ENCODE results near the gene GALT. TPM values are rescaled to one million over a fixed set of nuclear protein-coding genes. Genes with fewer than 3 reads are reported as not detected.
A peak's percentile ranks its signal among the peaks of the same experiment; 100 is the strongest.

The GALT gene
- polyA plus RNA-seq (ENCODE audit: insufficient read length in 10 of 10): 10 to 100 TPM; 28.2 to 48.1 (median 33.9) TPM
- long read RNA-seq, donor 1, partial matches to known transcripts: 0 of 5 reads
- long read RNA-seq, donor 1, other reads (novel, unspliced or antisense): 0 of 5 reads
- long read RNA-seq, donor 2, partial matches to known transcripts: 0 of 6 reads
- long read RNA-seq, donor 2, other reads (novel, unspliced or antisense): 0 of 6 reads
- long read RNA-seq, donor 3: 0 reads
- long read RNA-seq, donor 4, partial matches to known transcripts: 0 of 2 reads
- long read RNA-seq, donor 4, other reads (novel, unspliced or antisense): 0 of 2 reads
- long read RNA-seq, donor 5, partial matches to known transcripts: 0 of 4 reads
- long read RNA-seq, donor 5, other reads (novel, unspliced or antisense): 0 of 4 reads
- long read RNA-seq, donor 6, partial matches to known transcripts: 0 of 5 reads
- long read RNA-seq, donor 6, other reads (novel, unspliced or antisense): 0 of 5 reads
- long read RNA-seq, donor 7, partial matches to known transcripts: 0 of 5 reads
- long read RNA-seq, donor 7, other reads (novel, unspliced or antisense): 0 of 5 reads
- long read RNA-seq, donor 8, partial matches to known transcripts: 0 of 4 reads
- long read RNA-seq, donor 8, other reads (novel, unspliced or antisense): 0 of 4 reads
- long read RNA-seq, donor 9: 0 reads

GRCh38 chr9:34646211-34647083 lies at the start of gene GALT:
Gene GALT (plus strand): TSS chr9:34646675. CDS start chr9:34646705, 30 bp downstream.
- peak; percentile 88 to 95 (median 88) for DNase-seq

GRCh38 chr9:34599546-34599945 lies 46.9 kb upstream of the GALT start:
- no peak for DNase-seq

- no peak for DNase-seq
These were observed 45.6 kb upstream of the GALT start for GRCh38 chr9:34600908-34601307.

- no peak for DNase-seq
These were observed 44.4 kb upstream of the GALT start for GRCh38 chr9:34601937-34602573.

- peak; percentile 71 to 90 (median 82) for DNase-seq
These were observed 42.8 kb upstream of the GALT start for GRCh38 chr9:34603610-34604231.

GRCh38 chr9:34606190-34606589 lies 40.3 kb upstream of the GALT start:
- no peak for DNase-seq

- DNase-seq: no peak
These were observed 39.6 kb upstream of the GALT start for GRCh38 chr9:34606905-34607304.

GRCh38 chr9:34607331-34607730 lies 39.1 kb upstream of the GALT start:
- no peak for DNase-seq

GRCh38 chr9:34610434-34611206 lies 35.9 kb upstream of the GALT start:
- no peak for DNase-seq

GRCh38 chr9:34611251-34611810 lies 35.1 kb upstream of the GALT start:
- peak in 1 of 3 donors; percentile 23 for DNase-seq

- peak; percentile 87 to 97 (median 94) for DNase-seq
These were observed 34.4 kb upstream of the GALT start, which contains the start of gene RPP25L for GRCh38 chr9:34611811-34612787. Gene RPP25L (minus strand): TSS chr9:34612097. CDS start chr9:34611296, 801 bp downstream.

GRCh38 chr9:34612788-34613390 lies 33.6 kb upstream of the GALT start:
- DNase-seq: peak; percentile 74 to 91 (median 83)

- DNase-seq: no peak
These were observed 31.3 kb upstream of the GALT start for GRCh38 chr9:34615132-34615531.

GRCh38 chr9:34620061-34620994 lies 26.1 kb upstream of the GALT start, which contains the start of gene DCTN3:
Gene DCTN3 (minus strand): TSS chr9:34620495. CDS start chr9:34620464, 31 bp downstream.
- peak; percentile 93 to 97 (median 94) for DNase-seq

- no peak for DNase-seq
These were observed 22.9 kb upstream of the GALT start for GRCh38 chr9:34623374-34624235.
